ENCODE data around the gene PHYKPL.
"Not testable (repeated sequence)": the region's sequence is repeated elsewhere in the genome, so short reads cannot be mapped to it uniquely, and the experiment has no call there.

The PHYKPL gene

GRCh38 chr5:178230879-178231538 lies 1.6 kb downstream of the PHYKPL start:
- Histone ChIP-seq H3K9ac (peak overlapping the region; percentile 71; the same call in 1 of the 2 replicates), H3K27me3 (ENCODE audit: insufficient read depth, low read depth) (no peaks in the 10 kb centered on the region), H3K36me3 (ENCODE audit: insufficient read depth) (no peaks in the 10 kb centered on the region), H3K4me2 (peak overlapping the region; percentile 60), H3K79me2 (ENCODE audit: insufficient read depth, low read depth) (peaks cover 18% of the 10 kb centered on the region; the same call in 1 of the 2 replicates), H3K4me1 (ENCODE audit: low read depth, poor library complexity, severe bottlenecking) (peaks cover 6% of the 10 kb centered on the region), H4K20me1 (ENCODE audit: insufficient read depth) (no peaks in the 10 kb centered on the region), H2AFZ (ENCODE audit: low read depth) (no peak overlapping the region), H3K4me3 (IDR thresholded peaks at IDR 0.05; ENCODE audit: insufficient read depth, low read depth, low read length) (no peak overlapping the region), H3K27ac (peak overlapping the region; percentile 48; the same call in 1 of the 2 replicates)
- TF ChIP-seq, protein P1, sequence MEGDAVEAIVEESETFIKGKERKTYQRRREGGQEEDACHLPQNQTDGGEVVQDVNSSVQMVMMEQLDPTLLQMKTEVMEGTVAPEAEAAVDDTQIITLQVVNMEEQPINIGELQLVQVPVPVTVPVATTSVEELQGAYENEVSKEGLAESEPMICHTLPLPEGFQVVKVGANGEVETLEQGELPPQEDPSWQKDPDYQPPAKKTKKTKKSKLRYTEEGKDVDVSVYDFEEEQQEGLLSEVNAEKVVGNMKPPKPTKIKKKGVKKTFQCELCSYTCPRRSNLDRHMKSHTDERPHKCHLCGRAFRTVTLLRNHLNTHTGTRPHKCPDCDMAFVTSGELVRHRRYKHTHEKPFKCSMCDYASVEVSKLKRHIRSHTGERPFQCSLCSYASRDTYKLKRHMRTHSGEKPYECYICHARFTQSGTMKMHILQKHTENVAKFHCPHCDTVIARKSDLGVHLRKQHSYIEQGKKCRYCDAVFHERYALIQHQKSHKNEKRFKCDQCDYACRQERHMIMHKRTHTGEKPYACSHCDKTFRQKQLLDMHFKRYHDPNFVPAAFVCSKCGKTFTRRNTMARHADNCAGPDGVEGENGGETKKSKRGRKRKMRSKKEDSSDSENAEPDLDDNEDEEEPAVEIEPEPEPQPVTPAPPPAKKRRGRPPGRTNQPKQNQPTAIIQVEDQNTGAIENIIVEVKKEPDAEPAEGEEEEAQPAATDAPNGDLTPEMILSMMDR (conservative IDR thresholded peaks at IDR 0.05; ENCODE audit: low read depth, low read length): no peak

DNA sequence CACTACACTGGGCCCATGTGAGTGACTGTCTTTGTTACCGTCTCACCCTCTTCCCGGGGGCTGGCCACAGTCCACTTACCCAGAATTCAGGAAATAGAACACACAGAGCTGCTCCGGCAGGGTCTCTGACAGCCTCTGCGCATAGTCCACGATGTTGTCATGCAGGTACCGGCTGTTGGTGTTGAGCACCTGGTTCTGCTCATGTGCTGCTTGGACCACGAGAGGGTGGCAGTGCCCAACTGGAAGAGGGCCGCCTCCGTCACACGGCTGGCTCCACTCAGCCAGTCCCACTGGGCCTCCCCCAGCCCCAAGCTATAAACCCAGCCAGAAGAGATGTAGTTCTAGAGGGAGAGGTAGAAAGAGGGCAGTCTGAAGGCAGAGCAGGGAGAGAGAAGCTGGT lies 2.7 kb downstream of the PHYKPL start:
- no peaks in the 10 kb centered on the region for H3K36me3 ChIP-seq (ENCODE audit: insufficient read depth)
- no peak overlapping the region for H3K4me2 ChIP-seq
- no peak overlapping the region for H3K9ac ChIP-seq
- no peak overlapping the region for H2AFZ ChIP-seq (ENCODE audit: low read depth)
- no peaks in the 10 kb centered on the region for H4K20me1 ChIP-seq (ENCODE audit: insufficient read depth)
- peaks cover 18% of the 10 kb centered on the region; the same call in 1 of the 2 replicates for H3K79me2 ChIP-seq (ENCODE audit: insufficient read depth, low read depth)
- no peak overlapping the region for H3K27ac ChIP-seq
- H3K4me1 ChIP-seq (ENCODE audit: low read depth, poor library complexity, severe bottlenecking): peaks cover 6% of the 10 kb centered on the region
- no peak overlapping the region for H3K4me3 ChIP-seq (IDR thresholded peaks at IDR 0.05; ENCODE audit: insufficient read depth, low read depth, low read length)
- TF ChIP-seq, protein P1 (conservative IDR thresholded peaks at IDR 0.05; ENCODE audit: low read depth, low read length): no peak
- H3K27me3 ChIP-seq (ENCODE audit: insufficient read depth, low read depth): no peaks in the 10 kb centered on the region

DNA sequence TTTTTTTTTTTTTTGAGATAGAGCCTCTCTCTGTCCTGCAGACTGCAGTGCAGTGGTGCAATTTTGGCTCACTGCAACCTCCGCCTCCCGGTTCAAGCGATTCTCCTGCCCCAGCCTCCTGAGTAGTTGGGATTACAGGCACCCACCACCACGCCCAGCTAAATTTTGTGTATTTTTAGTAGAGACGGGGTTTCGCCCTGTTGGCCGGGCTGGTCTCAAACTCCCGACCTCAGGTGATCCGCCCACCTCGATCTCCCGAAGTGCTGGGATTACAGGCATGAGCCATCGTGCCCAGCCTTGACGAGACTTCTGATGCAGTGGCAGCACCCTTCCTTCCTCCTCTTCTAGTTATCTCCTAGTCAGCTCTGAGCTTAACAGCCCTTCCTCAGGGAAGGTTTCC lies 3.5 kb downstream of the PHYKPL start:
- not testable (repeated sequence) for H3K9ac ChIP-seq; H3K27me3 ChIP-seq (ENCODE audit: insufficient read depth, low read depth); H3K4me3 ChIP-seq (IDR thresholded peaks at IDR 0.05; ENCODE audit: insufficient read depth, low read depth, low read length); H3K27ac ChIP-seq; H3K4me2 ChIP-seq; H2AFZ ChIP-seq (ENCODE audit: low read depth); H4K20me1 ChIP-seq (ENCODE audit: insufficient read depth); H3K4me1 ChIP-seq (ENCODE audit: low read depth, poor library complexity, severe bottlenecking); H3K36me3 ChIP-seq (ENCODE audit: insufficient read depth)
- peaks cover 18% of the 10 kb centered on the region; the same call in 1 of the 2 replicates for H3K79me2 ChIP-seq (ENCODE audit: insufficient read depth, low read depth)

DNA sequence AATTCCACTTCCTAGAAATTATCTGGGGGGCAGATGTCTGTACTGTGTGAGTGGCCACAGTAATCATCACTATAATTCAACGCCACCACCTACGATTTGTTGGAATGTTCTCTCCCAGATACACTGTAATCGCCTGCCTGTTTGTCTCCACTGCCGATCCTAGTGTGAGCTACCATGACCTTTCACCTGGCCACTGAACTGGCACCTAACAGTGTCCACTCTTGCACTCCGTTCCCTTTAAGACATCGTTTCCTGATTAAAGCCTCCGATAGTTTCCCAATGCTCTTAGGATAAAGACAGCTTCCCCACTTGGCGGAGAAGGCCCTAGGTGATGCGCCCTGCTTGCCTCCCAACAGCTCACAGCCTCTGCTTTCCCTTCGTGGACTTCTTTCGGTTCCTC lies 4.0 kb downstream of the PHYKPL start:
- peaks cover 6% of the 10 kb centered on the region for H3K4me1 ChIP-seq (ENCODE audit: low read depth, poor library complexity, severe bottlenecking)
- TF ChIP-seq, protein P1 (conservative IDR thresholded peaks at IDR 0.05; ENCODE audit: low read depth, low read length): no peak
- no peak overlapping the region for H3K4me2 ChIP-seq
- H3K36me3 ChIP-seq (ENCODE audit: insufficient read depth): no peaks in the 10 kb centered on the region
- no peaks in the 10 kb centered on the region for H3K27me3 ChIP-seq (ENCODE audit: insufficient read depth, low read depth)
- no peak overlapping the region for H3K9ac ChIP-seq
- no peaks in the 10 kb centered on the region for H4K20me1 ChIP-seq (ENCODE audit: insufficient read depth)
- H2AFZ ChIP-seq (ENCODE audit: low read depth): no peak overlapping the region
- H3K27ac ChIP-seq: no peak overlapping the region
- H3K4me3 ChIP-seq (IDR thresholded peaks at IDR 0.05; ENCODE audit: insufficient read depth, low read depth, low read length): no peak overlapping the region
- peaks cover 18% of the 10 kb centered on the region; the same call in 1 of the 2 replicates for H3K79me2 ChIP-seq (ENCODE audit: insufficient read depth, low read depth)

DNA sequence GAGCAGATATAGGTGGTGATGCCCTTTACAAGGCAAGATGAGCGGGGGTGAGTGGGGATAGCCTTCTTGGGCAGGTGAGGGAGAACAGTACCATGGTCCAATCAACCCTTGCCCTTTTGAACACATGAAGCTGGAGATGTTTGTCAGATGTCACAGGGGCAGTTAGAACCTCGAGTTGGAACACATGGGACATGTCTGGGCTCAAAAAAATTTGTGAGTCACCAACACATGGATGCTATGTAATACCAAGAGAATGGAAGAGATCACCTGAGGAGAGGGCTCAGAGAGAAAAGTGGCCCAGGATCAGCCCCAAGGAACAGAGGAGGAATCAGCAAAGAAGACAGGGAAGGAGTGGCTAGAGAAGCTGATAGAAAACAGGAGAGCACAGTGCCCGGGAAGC lies 4.7 kb downstream of the PHYKPL start:
- Histone ChIP-seq H3K4me3 (IDR thresholded peaks at IDR 0.05; ENCODE audit: insufficient read depth, low read depth, low read length) (no peak overlapping the region), H3K9ac (no peak overlapping the region), H3K36me3 (ENCODE audit: insufficient read depth) (no peaks in the 10 kb centered on the region), H3K4me2 (no peak overlapping the region), H4K20me1 (ENCODE audit: insufficient read depth) (no peaks in the 10 kb centered on the region), H2AFZ (ENCODE audit: low read depth) (no peak overlapping the region), H3K79me2 (ENCODE audit: insufficient read depth, low read depth) (peaks cover 18% of the 10 kb centered on the region; the same call in 1 of the 2 replicates), H3K4me1 (ENCODE audit: low read depth, poor library complexity, severe bottlenecking) (peaks cover 6% of the 10 kb centered on the region), H3K27me3 (ENCODE audit: insufficient read depth, low read depth) (no peaks in the 10 kb centered on the region), H3K27ac (no peak overlapping the region)
- TF ChIP-seq, protein P1 (conservative IDR thresholded peaks at IDR 0.05; ENCODE audit: low read depth, low read length): no peak

Measured in KMS-11 (cell line).